Ovary (tissue), 3 donors: ENCODE measurements around the gene QRSL1.

Experiments
- CTCF ChIP-seq, 3 donors: fragments of 450-650 bp in 2 of 3; fragments of 200-600 bp in 1 of 3; IDR thresholded peaks; one replicate each; pipeline versions ENCODE4 v1.5.1 to v1.8.0; 2016 to 2022; ENCODE audit warnings: antibody characterized with exemption in 3 of 3, mild to moderate bottlenecking in 1 of 3
- EP300 ChIP-seq: sonication (generic); formaldehyde crosslinking; IDR thresholded peaks from one replicate; pipeline ENCODE4 v1.6.1; 2017; ENCODE audit warnings: antibody characterized with exemption
- donor health status: DM: no; HTN: no; CAD: no.

GRCh38 chr6:106614592-106615257, 14.7 kb upstream of the QRSL1 start:
- TF ChIP-seq CTCF (IDR thresholded peaks at IDR 0.05) (no peak), EP300 (no peak)
